Hematopoietic multipotent progenitor cell treated with erythropoietin and hydrocortisone succinate and interleukin-3 and kit ligand, for 4 days (in vitro differentiated cells): ENCODE data around the gene INTS1.

Source experiments
- DNase-seq: peaks from one replicate; pipeline ENCODE4 v3.0.0-alpha.2; 2015

The INTS1 gene

GRCh38 chr7:1430056-1430845, 73.9 kb downstream of the INTS1 start:
- DNase-seq: no peak

DNA sequence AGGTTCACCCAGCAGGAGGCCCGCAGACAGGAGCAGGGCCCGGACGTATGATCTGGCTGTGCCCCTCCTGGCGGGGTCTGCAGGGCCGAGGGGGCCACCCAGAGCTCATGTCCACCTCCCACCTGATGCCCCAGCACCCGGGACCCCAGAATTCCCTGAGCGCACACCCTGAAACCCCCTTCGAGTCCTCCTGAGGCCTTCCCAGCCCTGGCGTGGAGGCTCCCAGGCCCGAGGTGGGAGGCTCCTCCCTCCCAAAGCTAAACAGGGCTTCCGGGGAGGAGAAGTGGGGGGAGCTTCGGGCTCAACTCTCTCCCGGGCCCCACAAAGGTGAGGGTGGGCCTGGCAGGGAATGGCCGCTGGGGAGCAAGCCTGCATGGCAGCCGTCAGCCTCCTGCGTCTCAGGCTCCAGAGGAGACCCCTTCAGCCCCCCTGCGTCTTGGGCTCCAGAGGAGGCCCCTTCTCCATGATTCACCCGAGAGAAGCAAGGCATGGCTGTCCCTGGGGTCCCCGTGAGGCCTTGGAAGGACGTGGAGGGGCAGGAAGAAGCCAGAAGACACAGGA, 75.2 kb downstream of the INTS1 start:
- DNase-seq: no peak

GRCh38 chr7:1427064-1427657, 77.0 kb downstream of the INTS1 start:
- no peak for DNase-seq

- DNase-seq: no peak
Measured at GRCh38 chr7:1426474-1426873, 77.7 kb downstream of the INTS1 start.

- peak; percentile 45 for DNase-seq
Measured at GRCh38 chr7:1425292-1426136, 78.7 kb downstream of the INTS1 start.

GRCh38 chr7:1424041-1424440, 80.1 kb downstream of the INTS1 start:
- no peak for DNase-seq

- DNase-seq: no peak
Measured at GRCh38 chr7:1423264-1423811, 80.9 kb downstream of the INTS1 start.

DNA sequence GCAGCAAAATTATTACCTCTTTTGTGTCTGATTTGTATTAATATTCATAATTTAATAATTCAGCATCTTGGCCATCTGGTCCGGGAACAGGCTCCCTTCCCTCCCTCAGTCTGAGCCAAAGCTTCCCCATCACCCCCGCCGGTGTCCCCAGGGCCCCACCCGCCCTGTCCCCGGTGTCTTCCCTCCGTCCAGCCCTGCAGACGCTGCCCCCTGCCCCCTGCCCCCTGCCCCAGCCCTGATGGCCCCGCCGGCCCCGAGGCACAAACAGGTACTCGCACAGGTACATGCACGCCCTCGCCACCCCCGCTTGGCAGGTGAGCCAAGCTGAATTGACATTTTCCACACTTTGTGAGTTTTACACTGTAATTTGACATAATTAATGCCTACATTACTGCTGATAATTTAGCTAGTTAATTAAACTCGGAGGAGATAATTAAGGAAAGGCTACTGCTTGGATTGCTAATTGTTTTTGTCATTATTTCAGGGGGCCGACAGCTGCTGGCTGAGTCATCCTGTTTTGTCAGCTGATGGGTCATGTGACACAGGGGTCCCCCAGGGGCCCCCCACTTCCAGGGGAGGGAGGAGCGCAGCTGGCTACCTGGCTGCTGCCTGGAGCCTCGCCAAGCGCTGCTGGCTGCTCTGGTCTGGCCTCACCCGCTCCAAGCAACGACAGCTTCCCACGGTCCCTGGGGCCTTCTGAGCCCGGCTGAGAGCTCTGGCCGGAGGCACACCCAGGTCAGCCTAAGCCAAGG, 81.5 kb downstream of the INTS1 start:
- no peak for DNase-seq

DNA sequence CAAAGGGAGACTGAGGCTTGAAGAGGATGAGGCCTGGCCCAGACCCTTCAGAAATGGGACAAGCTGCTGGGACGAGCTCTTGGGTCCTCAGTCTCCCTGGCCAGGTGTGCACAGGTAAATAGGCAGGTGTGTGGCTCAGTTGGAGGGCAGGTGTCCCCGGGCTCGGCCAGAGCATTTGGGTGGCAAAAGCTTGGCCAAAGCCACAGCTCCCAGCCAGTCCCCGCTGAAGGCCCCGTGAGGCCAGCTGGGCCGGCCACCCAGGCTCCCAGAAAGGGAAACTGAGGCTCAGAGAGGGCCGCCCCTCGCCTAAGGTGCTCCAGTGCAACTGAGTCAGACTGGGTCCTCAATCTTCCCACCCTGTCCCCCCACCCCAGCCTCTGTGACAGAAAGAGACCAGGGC, 82.2 kb downstream of the INTS1 start:
- DNase-seq: no peak

DNA sequence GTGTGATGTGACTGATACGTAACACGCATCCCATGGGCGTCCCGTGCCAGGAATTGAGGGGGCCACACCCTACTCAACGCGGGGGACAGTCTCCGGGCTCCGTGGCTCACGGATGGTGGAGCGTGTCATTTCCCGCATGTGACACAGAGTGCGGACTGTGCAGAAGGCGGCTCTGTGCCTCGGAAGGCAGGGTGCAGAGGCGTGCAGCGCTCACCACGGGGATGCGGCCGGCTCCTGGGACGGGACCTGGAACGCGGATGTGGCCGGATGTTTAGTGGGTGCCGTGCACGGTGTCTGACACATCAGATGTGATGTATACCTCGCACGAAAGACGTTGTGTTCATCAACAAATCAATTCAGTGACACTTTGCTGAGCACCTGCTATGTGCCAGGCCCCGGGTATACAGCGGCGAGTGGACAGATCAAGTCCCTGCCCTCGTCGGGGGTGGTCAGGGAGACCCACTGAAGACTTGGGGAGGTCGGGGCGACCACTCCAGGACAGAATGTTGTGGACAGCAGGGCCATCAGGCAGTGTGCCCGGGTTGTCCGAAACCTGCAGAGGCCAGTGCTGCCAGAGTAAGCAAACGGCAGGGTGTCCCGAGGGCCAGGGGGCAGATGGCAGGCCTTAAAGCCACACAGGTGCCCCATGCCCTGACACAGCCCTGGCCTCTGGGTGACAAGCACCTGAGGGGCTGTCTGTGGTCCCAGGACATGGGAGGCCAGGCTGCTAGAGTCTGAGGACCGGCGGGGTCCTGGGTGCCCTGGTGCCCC, 83.0 kb downstream of the INTS1 start:
- DNase-seq: no peak
